ENCODE measurements around the gene ABCC11. TPM values are rescaled to one million over a fixed set of nuclear protein-coding genes. Genes with fewer than 3 reads are reported as not detected.

ABCC11 gene
- total RNA-seq, 4 donors from 2014 or later: not detected

DNA sequence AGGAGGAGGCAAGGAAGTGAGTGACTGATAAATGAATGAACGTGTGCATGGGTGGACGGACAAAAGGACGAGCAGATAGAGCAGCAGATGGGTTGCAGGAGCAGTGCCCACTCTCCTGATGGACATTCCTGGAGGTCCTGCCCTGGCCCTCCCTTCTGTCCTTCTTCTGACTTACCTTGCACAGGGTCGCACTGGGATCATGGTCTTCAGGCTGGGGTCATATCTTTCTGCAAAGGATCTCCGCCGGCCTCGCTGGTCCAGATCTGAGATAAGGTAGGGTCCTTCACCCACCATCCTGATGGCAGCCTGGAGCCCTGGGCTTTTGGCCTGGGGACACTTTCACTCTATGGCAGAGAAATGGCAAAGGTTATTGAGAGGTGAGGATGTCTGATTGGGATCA lies 101.2 kb downstream of the ABCC11 start:
- no peak for DNase-seq (ENCODE audit: low spot score in 2 of 2)
- Histone ChIP-seq H3K27me3 (no peaks in the 10 kb centered on the region), H3K9me3 (peaks cover 0 to 11% (median 0%) of the 10 kb centered on the region in 4 donors), H3K36me3 (no peaks in the 10 kb centered on the region), H3K4me1 (no peaks in the 10 kb centered on the region), H3K4me3 (no peak overlapping the region), H3K27ac (no peak overlapping the region)
- WGBS, 2 donors: 92% methylated on average over 7 of the region's 7 CpGs
- TF ChIP-seq, protein P1, sequence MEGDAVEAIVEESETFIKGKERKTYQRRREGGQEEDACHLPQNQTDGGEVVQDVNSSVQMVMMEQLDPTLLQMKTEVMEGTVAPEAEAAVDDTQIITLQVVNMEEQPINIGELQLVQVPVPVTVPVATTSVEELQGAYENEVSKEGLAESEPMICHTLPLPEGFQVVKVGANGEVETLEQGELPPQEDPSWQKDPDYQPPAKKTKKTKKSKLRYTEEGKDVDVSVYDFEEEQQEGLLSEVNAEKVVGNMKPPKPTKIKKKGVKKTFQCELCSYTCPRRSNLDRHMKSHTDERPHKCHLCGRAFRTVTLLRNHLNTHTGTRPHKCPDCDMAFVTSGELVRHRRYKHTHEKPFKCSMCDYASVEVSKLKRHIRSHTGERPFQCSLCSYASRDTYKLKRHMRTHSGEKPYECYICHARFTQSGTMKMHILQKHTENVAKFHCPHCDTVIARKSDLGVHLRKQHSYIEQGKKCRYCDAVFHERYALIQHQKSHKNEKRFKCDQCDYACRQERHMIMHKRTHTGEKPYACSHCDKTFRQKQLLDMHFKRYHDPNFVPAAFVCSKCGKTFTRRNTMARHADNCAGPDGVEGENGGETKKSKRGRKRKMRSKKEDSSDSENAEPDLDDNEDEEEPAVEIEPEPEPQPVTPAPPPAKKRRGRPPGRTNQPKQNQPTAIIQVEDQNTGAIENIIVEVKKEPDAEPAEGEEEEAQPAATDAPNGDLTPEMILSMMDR (IDR thresholded peaks at IDR 0.05): no peak
- no peak for TF ChIP-seq EP300 (IDR thresholded peaks at IDR 0.05)
- TF ChIP-seq POLR2A (IDR thresholded peaks at IDR 0.05): no peak

DNA sequence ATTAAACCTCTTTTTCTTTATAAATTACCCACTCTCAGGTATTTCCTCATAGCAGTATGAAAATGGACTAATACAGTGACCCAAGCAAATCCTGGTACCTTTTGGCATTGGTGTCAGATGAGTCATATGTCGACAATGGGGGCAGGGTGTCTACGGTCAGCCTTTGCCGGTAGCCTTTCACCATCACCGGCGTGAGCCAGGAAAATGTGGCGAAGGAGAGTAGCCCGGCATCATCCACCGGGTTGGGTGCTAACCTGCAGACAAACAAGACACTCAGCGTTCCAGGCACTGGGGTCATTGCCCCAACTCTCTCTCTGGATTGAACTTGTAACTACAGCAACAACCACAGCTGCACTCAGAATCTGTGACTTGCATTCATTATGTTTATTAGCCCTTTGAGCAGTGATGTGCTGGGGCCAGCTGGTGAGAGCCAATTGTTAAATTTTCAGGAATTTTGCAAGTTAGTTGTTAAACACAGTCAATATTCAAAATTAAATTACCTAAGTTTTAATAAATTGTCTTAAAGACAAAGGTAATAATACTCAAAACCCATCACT lies 103.4 kb downstream of the ABCC11 start:
- Histone ChIP-seq H3K4me1 (no peaks in the 10 kb centered on the region), H3K27ac (no peak overlapping the region), H3K4me3 (no peak overlapping the region), H3K27me3 (no peaks in the 10 kb centered on the region), H3K36me3 (no peaks in the 10 kb centered on the region), H3K9me3 (peaks cover 0 to 6% (median 0%) of the 10 kb centered on the region in 4 donors)
- TF ChIP-seq, protein P1 (IDR thresholded peaks at IDR 0.05): no peak
- TF ChIP-seq POLR2A (IDR thresholded peaks at IDR 0.05) (no peak), EP300 (IDR thresholded peaks at IDR 0.05) (no peak)
- 90 to 93% methylated on average over 9 of the region's 9 CpGs for WGBS, 2 donors
- no peak for DNase-seq (ENCODE audit: low spot score in 2 of 2)

DNA sequence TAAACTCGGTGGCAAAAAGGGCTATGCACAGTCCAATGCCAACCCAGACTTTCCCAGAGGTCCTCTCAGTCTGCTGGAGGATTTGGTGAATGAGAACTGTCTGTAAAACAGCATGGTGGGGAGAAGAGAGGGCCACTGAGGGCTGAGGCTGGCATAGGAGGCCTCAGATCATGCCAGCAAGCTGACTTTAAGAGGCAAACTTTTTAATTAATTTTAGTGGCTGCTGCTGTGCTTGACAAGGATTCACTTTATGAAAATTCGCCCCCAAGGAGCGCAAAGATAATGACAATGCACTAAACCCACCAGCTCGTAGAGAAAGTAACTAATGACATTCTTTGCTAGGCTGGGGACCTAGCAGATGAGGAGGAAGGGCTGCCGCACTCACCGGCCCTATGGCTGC lies 106.5 kb downstream of the ABCC11 start:
- WGBS, 2 donors: 82 to 91% methylated on average over 6 of the region's 6 CpGs
- TF ChIP-seq EP300 (IDR thresholded peaks at IDR 0.05) (no peak), POLR2A (IDR thresholded peaks at IDR 0.05) (no peak)
- TF ChIP-seq, protein P1 (IDR thresholded peaks at IDR 0.05): no peak
- Histone ChIP-seq H3K27me3 (no peaks in the 10 kb centered on the region), H3K36me3 (no peaks in the 10 kb centered on the region), H3K4me1 (no peaks in the 10 kb centered on the region), H3K4me3 (no peak overlapping the region), H3K27ac (no peak overlapping the region), H3K9me3 (no peaks in the 10 kb centered on the region)
- DNase-seq (ENCODE audit: low spot score in 2 of 2): no peak

DNA sequence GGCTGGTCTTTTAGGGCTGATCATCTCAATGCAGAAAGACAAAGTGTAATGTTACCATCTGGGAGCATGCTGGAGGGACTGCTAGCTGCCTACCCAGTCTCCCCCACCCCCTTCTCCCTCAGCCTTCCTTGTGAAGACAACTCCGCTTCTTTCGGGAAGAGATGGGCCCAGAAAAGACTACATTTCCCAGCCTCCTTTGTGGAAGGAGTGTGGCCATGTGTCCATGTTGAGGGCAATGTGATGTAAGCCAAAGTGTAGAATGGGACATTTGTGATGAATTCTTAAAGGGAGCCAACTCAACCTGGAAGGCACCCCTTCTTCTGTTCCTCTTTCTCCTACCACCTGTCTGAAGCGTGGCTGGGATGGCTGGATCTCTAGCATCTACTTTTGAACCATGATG lies 107.8 kb downstream of the ABCC11 start:
- Histone ChIP-seq H3K9me3 (no peaks in the 10 kb centered on the region), H3K4me3 (no peak overlapping the region), H3K36me3 (no peaks in the 10 kb centered on the region), H3K27ac (no peak overlapping the region), H3K27me3 (no peaks in the 10 kb centered on the region), H3K4me1 (no peaks in the 10 kb centered on the region)
- no peak for TF ChIP-seq POLR2A (IDR thresholded peaks at IDR 0.05)
- no peak for TF ChIP-seq EP300 (IDR thresholded peaks at IDR 0.05)
- TF ChIP-seq, protein P1 (IDR thresholded peaks at IDR 0.05): no peak
- no peak for DNase-seq (ENCODE audit: low spot score in 2 of 2)
- 83 to 85% methylated on average over 3 of the region's 3 CpGs for WGBS, 2 donors

DNA sequence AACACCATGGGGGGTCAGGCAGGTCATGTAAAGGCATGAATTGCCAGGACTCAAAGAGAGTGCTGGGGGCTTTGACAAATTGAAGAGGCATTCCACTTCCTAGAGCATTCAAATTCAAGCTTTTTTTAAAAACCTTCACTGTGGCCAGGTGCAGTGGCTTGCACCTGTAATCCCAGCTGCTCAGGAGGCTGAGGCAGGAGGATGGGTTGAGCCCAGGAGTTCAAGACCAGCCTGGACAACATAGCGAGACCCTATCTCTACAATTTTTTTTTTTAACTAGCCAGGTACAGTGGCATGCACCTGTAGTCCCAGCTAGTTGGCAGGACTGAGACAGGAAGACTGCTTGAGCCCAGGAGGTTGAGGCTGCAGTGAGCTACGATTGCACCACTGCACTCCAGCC lies 108.8 kb downstream of the ABCC11 start:
- 87 to 89% methylated on average over 2 of the region's 2 CpGs for WGBS, 2 donors

More for the DNA sequence above, 108.8 kb downstream of the ABCC11 start:
- no peak for DNase-seq (ENCODE audit: low spot score in 2 of 2)
- Histone ChIP-seq H3K27ac (no peak overlapping the region), H3K4me3 (no peak overlapping the region), H3K36me3 (no peaks in the 10 kb centered on the region), H3K9me3 (no peaks in the 10 kb centered on the region), H3K4me1 (no peaks in the 10 kb centered on the region), H3K27me3 (no peaks in the 10 kb centered on the region)
- TF ChIP-seq, protein P1 (IDR thresholded peaks at IDR 0.05): no peak
- TF ChIP-seq EP300 (IDR thresholded peaks at IDR 0.05) (no peak), POLR2A (IDR thresholded peaks at IDR 0.05) (no peak)
